GM10266 (cell line): ENCODE measurements around the gene ABHD2.
"Not testable (repeated sequence)": the region's sequence is repeated elsewhere in the genome, so short reads cannot be mapped to it uniquely, and the experiment has no call there.

Experiments used
- DNase-seq: peaks from one replicate; pipeline ENCODE4 v3.0.0; 2012; ENCODE audit errors: extremely low spot score
- TF ChIP-seq, protein P1 (sequence below): IDR thresholded peaks from 2 replicates; pipeline ENCODE4 v1.5.1; 2012; ENCODE audit warnings: mild to moderate bottlenecking, low read depth; ENCODE audit not compliant: control insufficient read depth, insufficient read depth; ENCODE audit errors: missing control alignments

ABHD2 gene

DNA sequence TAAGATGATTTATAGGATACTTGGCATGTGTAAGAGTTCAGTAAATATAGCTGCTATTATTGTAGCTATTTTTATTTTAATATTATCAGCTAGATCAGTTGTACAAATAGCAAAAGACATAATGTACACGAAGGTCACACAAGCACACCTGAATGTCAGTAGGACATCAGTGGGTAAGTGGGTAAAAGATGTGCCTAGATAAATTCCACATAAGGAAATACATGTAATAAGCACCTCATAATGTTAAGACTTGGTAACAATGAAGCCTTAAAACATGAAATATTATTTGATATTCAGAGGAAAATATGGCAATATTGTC, 41.5 kb downstream of the ABHD2 start:
- TF ChIP-seq, protein P1, sequence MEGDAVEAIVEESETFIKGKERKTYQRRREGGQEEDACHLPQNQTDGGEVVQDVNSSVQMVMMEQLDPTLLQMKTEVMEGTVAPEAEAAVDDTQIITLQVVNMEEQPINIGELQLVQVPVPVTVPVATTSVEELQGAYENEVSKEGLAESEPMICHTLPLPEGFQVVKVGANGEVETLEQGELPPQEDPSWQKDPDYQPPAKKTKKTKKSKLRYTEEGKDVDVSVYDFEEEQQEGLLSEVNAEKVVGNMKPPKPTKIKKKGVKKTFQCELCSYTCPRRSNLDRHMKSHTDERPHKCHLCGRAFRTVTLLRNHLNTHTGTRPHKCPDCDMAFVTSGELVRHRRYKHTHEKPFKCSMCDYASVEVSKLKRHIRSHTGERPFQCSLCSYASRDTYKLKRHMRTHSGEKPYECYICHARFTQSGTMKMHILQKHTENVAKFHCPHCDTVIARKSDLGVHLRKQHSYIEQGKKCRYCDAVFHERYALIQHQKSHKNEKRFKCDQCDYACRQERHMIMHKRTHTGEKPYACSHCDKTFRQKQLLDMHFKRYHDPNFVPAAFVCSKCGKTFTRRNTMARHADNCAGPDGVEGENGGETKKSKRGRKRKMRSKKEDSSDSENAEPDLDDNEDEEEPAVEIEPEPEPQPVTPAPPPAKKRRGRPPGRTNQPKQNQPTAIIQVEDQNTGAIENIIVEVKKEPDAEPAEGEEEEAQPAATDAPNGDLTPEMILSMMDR: peak; percentile 9
- DNase-seq: no peak

DNA sequence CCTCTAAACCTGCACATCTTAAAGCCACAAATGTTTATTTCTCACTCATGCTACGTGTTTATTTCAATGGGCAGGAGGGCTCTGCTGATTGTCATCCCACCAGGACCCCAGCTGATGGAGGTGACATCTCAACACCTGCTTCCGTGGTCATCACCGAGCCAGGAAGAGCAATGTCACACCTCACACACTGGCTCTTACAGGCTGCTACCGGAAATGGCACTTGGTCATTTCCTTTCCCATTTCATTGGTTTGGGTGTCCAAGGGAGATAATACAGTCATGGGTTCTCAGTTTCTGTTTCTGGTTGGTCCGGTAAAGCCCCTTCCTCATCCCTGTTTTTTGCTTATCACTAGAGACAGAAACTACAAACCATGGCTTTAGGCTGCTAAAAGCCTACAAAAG, 41.9 kb downstream of the ABHD2 start:
- TF ChIP-seq, protein P1: no peak
- no peak for DNase-seq

DNA sequence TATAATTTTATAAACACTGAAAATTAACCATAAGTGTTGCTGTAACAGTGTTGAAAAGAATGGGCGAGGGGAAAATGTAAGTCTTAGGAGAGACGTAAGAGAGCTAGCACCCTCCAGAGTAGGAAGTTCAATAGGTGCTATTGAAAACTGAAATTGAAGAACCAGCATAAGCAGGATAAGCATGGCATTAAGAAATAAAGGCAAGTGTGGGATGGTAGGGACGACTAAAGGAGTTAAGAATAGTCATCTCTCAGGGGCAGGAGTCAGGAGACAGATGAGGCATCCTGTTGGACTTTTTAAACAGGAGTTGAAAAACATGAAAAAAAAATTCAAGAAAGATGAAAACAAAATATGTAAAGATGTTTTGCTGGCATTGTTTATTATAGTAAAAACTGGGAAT, 43.5 kb downstream of the ABHD2 start:
- DNase-seq: no peak
- TF ChIP-seq, protein P1: no peak

DNA sequence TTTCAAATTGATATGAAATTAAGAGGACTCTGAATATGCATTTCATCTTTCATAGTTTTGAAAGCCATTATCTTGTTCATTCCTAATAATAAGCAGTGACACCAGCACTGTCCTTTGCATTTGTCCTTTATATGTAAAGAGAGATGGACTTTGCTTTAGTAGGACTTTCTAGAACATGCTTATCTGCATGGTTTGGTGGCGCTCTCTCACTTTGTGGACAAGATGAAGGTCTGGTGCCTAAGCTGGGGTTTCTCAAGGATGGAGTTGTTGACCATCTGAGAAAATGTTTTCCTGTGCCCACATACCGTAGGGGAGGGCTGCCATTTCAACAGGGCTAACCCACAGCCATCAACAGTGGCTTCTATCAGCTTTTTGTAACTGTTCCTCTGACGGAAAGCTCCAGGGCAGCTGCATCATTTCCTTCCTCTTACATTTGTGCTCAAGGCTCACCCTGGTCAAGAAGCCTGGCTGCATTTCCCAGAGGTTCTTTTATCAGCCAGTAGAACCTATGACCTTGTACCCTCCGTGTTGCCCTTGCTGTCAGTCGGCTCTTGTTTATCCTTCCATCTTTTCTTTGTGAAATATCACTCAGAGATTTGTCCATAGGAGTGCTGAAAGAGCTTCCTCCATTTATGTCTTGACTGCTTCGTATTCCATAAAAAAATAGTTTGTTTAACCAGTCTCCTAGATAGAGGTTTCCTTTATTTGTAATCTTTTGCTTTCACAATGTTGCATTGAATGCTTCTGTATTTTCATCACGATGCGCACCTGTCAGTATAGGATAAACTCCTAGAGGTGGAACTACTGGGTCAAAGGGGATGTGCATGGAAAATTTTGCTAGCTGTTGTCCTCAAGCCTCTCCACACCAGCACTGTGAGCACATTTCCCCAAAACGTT, 44.6 kb downstream of the ABHD2 start:
- no peak for DNase-seq
- TF ChIP-seq, protein P1: no peak

DNA sequence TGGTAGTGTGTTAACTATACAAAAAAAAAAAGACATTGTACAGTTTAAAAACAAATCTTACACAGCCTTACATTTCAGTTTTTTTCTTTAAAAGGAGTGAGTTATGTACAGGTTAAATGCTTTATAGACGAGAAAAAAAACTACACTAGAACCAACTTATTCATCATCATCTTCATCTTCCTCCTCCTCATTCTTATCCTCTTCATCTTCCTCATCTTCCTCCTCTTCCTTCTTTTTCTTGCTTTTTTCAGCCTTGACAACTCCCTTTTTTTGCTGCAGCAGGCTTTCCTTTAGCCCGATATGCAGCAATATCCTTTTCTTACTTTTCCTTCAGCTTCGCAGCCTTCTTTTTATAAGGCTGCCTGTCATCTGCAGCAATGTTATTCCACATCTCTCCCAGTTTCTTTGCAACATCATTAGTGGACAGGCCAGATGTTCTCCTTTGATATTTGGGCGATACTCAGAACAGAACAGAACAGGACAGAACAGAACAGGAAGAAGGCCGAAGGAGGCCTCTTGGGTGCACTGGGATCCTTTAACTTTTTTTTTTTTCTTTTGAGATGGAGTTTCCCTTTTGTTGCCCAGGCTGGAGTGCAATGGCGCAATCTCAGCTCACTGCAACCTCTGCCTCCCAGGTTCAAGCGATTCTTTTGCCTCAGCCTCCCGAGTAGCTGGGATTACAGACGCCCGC, 47.3 kb downstream of the ABHD2 start:
- DNase-seq: not testable (repeated sequence)

DNA sequence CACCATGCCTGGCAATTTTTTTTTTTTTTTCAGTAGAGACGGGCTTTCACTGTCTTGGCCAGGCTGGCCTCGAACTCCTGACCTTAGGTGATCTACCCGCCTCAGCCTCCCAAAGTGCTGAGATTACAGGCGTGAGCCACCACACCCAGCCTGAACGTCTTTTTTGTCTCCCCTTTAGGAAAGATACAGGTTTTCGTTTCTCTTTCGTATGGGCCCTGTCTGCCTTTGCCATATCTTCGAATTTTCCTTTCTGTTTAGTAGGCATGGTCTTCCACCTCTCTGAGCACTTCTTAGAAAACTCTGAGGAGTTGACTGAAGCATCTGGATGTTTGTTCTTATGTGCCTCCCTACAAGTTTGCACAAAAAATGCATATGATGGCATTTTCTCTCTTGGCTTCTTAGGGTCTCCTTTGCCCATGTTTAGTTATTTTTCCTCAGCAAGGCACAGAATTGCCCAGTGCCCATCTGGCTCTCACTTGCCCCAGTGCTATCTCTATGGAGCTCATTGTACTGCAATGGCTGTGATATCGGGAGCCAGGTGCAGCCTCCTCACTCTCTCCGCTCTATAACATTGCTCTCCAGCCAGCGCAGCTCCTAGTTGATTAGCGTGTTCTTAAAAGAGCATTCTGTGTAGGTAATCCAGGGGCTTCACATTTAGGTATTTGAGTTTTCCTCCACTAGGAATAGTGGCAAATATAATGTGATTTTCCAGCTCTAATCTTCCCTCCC, 48.0 kb downstream of the ABHD2 start:
- DNase-seq: no peak
- TF ChIP-seq, protein P1: no peak

DNA sequence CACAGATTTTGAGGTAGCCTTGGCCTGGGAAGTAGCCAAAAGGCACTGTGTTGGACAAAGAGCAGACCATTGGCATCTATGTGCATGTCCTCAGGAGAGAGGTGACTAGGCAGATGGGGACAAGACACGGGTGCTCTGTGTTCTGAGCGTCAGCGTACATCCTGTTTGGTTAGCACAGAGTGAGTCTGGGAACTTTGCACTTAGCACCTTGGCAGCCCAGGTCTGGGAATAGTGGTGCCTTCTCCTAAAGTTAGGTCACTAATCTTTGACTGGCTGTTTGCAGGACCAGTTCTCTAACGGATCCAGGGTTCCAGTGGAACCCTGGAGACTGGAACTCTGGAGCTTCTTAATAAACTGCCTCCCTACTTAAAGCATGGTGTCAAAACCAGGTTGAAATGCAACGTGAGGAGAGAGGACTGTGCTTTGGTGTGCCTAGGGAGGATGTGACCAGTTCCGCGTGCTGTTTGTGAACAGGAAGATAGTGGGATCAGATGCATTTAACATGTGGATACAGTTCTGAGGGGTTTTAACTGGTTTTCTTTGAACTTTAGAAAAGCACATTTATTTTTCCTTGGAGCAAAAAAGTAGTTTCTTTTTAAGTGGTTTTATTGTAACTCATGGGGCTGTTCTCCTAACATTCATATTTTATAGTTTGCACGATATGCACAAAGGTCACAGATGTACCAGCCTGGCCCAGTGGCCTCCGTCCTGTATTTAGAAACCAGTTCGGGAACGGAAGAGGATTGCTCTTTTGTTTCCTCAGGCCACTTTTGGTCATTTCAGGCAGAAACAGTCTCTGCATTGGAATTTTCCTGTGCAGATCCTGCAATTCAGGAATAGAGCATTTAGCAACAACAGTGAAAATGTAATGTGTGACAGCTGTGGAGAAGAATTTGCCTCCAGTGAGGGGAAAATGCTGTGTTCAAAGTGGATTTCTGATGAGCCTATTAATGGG, 48.8 kb downstream of the ABHD2 start:
- DNase-seq: no peak
- TF ChIP-seq, protein P1: no peak
